GM23248 (cell line): Measurements from ENCODE around the gene SLC2A5. TPM values are rescaled to one million over a fixed set of nuclear protein-coding genes. Genes with fewer than 3 reads are reported as not detected.

Experiments
- DNase-seq: peaks from one replicate; pipeline ENCODE4 v3.0.0-alpha.2; 2015
- H2AFZ ChIP-seq: fragments of 200-600 bp; sonication (generic); 2 replicates; pipeline ENCODE4 v1.6.1; 2016; ENCODE audit warnings: antibody characterized with exemption
- H3F3A ChIP-seq: fragments of 200-600 bp; sonication (generic); 2 replicates; pipeline ENCODE4 v1.6.1; 2016; ENCODE audit warnings: mild to moderate bottlenecking, antibody characterized with exemption, mixed run types; ENCODE audit not compliant: insufficient read depth
- H3K27ac ChIP-seq: fragments of 200-600 bp; sonication (generic); 2 replicates; pipeline ENCODE4 v1.5.1; 2016; ENCODE audit warnings: mild to moderate bottlenecking
- H3K27me3 ChIP-seq: fragments of 200-600 bp; sonication (generic); replicated peaks from 2 replicates; pipeline ENCODE4 v1.6.1; 2016; ENCODE audit warnings: mild to moderate bottlenecking; ENCODE audit not compliant: insufficient read depth
- H3K36me3 ChIP-seq: fragments of 200-600 bp; sonication (generic); 2 replicates; pipeline ENCODE4 v1.6.1; 2016; ENCODE audit warnings: low read depth, mild to moderate bottlenecking
- H3K4me1 ChIP-seq: fragments of 200-600 bp; sonication (generic); 2 replicates; pipeline ENCODE4 v1.6.1; 2016; ENCODE audit warnings: mild to moderate bottlenecking; ENCODE audit not compliant: insufficient read depth
- H3K4me2 ChIP-seq: fragments of 200-600 bp; sonication (generic); one replicate; pipeline ENCODE4 v1.6.1; 2016; ENCODE audit warnings: mild to moderate bottlenecking; ENCODE audit not compliant: unreplicated experiment
- H3K4me3 ChIP-seq: fragments of 200-600 bp; sonication (generic); 2 replicates; pipeline ENCODE4 v1.5.1; 2016; ENCODE audit warnings: mild to moderate bottlenecking
- H3K79me2 ChIP-seq: fragments of 200-600 bp; sonication (generic); 2 replicates; pipeline ENCODE4 v1.6.1; 2016; ENCODE audit warnings: mild to moderate bottlenecking; ENCODE audit not compliant: insufficient read depth
- H3K9ac ChIP-seq: fragments of 200-600 bp; sonication (generic); 2 replicates; pipeline ENCODE4 v1.6.1; 2016; ENCODE audit warnings: mild to moderate bottlenecking
- H3K9me2 ChIP-seq: fragments of 200-600 bp; sonication (generic); 2 replicates; pipeline ENCODE4 v1.6.1; 2016; ENCODE audit warnings: mixed run types, mild to moderate bottlenecking, moderate library complexity; ENCODE audit not compliant: insufficient read depth
- H3K9me3 ChIP-seq: fragments of 200-600 bp; sonication (generic); one replicate; pipeline ENCODE4 v1.6.1; 2017; ENCODE audit warnings: low read depth
- H4K20me1 ChIP-seq: fragments of 200-600 bp; sonication (generic); 2 replicates; pipeline ENCODE4 v1.6.0; 2016; ENCODE audit not compliant: insufficient read depth
- EZH2 ChIP-seq: fragments of 200-600 bp; sonication (generic); IDR thresholded peaks from 2 replicates; pipeline ENCODE4 v1.6.1; 2018; ENCODE audit warnings: antibody characterized with exemption, mild to moderate bottlenecking; ENCODE audit not compliant: insufficient read depth, poor library complexity, severe bottlenecking
- EZH2phosphoT487 ChIP-seq: fragments of 200-600 bp; sonication (generic); IDR thresholded peaks from 2 replicates; pipeline ENCODE4 v1.6.1; 2018; ENCODE audit warnings: antibody characterized with exemption, moderate library complexity, mild to moderate bottlenecking, low read depth; ENCODE audit not compliant: insufficient read depth
- WGBS, 2 experiments: methylation state at CpG; one replicate each; pipeline ENCODE4 v1.1.6; 2015 to 2017; ENCODE audit warnings: low lambda C conversion rate in 2 of 2, low coverage in 1 of 2; ENCODE audit errors: missing lambda C conversion rate in 2 of 2; 5-methylcytosine and 5-hydroxymethylcytosine counted together
- in situ Hi-C: fragments of 300-500 bp; cut with MboI; formaldehyde crosslinking; loops from 2 replicates; pipeline ENCODE4 v1.15.0; 2020
- polyA plus RNA-seq: library from polyadenylated mRNA; unstranded; fragments of >200 nt; fragmentation: Nextera tagmentation; extraction: Ambion mirVana; gene quantifications from 2 replicates; pipeline ENCODE4 v1.2.1, GENCODE V29; 2016
- total RNA-seq: library from RNA; depleted of rRNA; stranded (reverse); fragments of >200 nt; shearing (Covaris generic); gene quantifications from 2 replicates; pipeline ENCODE4 v1.2.3, GENCODE V29; 2014

Gene SLC2A5
- total and polyA plus RNA-seq, 2 experiments from 2014 or later, result 0.29 to 0.54 TPM

DNA sequence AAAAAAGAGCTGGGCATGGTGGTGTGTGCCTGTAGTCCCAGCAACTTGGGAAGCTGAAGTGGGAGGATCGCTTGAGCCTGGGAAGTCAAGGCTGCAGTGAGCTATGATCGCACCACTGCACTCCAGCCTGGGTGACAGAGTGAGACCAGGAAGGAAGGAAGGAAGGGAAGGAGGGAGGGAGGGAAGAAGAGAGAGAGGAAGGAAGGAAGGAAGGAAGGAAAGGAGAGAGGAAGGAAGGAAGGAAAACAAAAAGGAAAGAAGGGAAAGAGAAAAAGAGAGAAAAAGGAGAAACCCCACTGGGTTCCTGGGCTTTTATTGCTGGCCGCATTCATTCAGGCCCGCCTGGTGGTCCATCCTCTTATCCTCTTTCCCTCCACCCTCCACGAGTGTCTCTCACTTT, 53.0 kb downstream of the SLC2A5 start:
- Histone ChIP-seq H3K79me2 (no peaks in the 10 kb centered on the region), H3F3A (no peaks in the 10 kb centered on the region), H3K4me3 (no peak overlapping the region), H3K9me3 (no peaks in the 10 kb centered on the region), H3K9me2 (no peaks in the 10 kb centered on the region), H4K20me1 (no peaks in the 10 kb centered on the region), H2AFZ (no peak overlapping the region), H3K27me3 (0 out of 2 replicates have a peak, but pooled peaks cover 3% of the 10 kb centered on the region), H3K9ac (no peak overlapping the region), H3K36me3 (no peaks in the 10 kb centered on the region), H3K4me2 (no peak overlapping the region), H3K4me1 (no peaks in the 10 kb centered on the region), H3K27ac (no peak overlapping the region)
- DNase-seq, result no peak
- in situ Hi-C loops, result no loop called here
- TF ChIP-seq EZH2 (no peak), EZH2phosphoT487 (no peak)
- WGBS, 2 experiments, result 74 to 77% methylated on average over 5 of the region's 5 CpGs

DNA sequence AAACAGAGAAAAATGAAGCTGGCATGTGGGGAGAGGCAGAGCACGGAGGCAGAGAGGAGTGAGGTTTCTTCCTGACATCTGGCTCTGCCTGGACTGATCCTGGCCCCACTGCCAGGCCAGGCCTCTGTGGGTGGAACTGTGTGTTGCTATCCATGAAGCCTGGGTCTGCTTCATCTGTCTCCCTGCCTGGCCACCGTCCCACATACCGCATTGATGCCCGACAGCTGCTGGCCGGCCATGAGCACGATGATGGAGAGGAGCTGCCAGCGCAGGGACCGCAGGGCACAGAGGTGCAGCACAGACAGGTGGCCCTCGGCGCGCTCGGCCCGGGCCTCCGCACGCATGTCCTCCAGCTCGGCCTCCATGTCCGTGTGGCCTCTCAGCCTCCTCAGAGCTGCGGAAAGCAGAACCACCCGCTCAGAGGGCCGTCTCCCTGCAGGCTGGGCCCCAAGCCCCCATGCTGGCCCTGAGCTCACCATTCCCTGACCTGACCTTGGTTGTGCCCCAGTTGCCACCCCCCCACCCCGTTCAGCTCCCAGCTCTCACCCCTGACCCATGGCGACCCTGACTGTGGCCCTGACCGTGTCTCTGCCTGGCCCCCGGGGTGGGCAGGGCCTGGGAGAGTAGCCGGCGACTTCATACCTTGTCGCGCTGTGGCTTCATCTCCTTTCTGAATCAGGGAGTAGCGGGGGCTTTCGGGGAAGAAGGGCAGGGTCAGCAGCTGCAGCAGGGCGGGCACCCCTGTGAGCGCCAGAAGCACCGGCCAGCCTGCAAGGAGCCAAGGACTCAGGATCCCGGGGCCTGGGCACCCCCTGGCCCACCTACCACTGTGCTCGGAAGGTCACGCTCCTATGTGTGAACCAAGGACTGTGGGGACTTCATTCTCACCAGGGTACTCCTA, 54.7 kb downstream of the SLC2A5 start:
- Histone ChIP-seq H3K36me3 (no peaks in the 10 kb centered on the region), H4K20me1 (no peaks in the 10 kb centered on the region), H3K9me3 (no peaks in the 10 kb centered on the region), H3K79me2 (no peaks in the 10 kb centered on the region), H3K4me1 (no peaks in the 10 kb centered on the region), H3F3A (no peaks in the 10 kb centered on the region), H3K9ac (no peak overlapping the region), H2AFZ (no peak overlapping the region), H3K27me3 (0 out of 2 replicates have a peak, but pooled peaks cover 1% of the 10 kb centered on the region), H3K27ac (no peak overlapping the region), H3K4me3 (no peak overlapping the region), H3K9me2 (no peaks in the 10 kb centered on the region), H3K4me2 (no peak overlapping the region)
- 80 to 85% methylated on average over 30 to 34 of the region's 36 CpGs for WGBS, 2 experiments
- TF ChIP-seq EZH2, result no peak
- TF ChIP-seq EZH2phosphoT487, result no peak
- no peak for DNase-seq
- in situ Hi-C loops, result no loop called here

DNA sequence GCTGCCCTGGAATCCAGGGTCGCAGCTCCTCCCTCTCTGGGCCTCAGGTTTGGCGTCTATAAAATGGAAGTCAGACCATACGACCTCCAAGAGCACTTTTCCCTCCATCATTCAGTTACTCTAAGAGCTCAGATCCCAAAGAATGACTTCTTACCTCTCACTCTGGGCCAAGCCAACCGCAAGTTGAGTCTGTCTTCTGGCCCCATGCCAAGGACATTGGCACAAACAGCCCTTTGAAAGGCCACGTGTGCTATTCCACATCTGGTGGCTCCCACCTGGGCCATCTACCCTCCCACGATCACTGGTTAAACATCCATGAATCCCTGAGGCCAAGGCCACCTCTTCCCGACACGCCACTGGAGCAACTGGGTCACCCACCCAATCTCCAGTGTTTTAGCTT, 55.6 kb downstream of the SLC2A5 start:
- WGBS, 2 experiments, result 75 to 77% methylated on average over 8 of the region's 8 CpGs
- in situ Hi-C loops, result no loop called here
- no peak overlapping the region for H3K4me3 ChIP-seq
- no peaks in the 10 kb centered on the region for H3K27me3 ChIP-seq
- no peaks in the 10 kb centered on the region for H4K20me1 ChIP-seq
- DNase-seq, result no peak
- no peak for TF ChIP-seq EZH2phosphoT487
- no peak for TF ChIP-seq EZH2
- no peak overlapping the region for H3K4me2 ChIP-seq
- H3F3A ChIP-seq, result no peaks in the 10 kb centered on the region
- no peaks in the 10 kb centered on the region for H3K79me2 ChIP-seq
- no peak overlapping the region for H3K9ac ChIP-seq
- H2AFZ ChIP-seq, result no peak overlapping the region
- H3K9me3 ChIP-seq, result no peaks in the 10 kb centered on the region
- no peak overlapping the region for H3K27ac ChIP-seq
- H3K4me1 ChIP-seq, result no peaks in the 10 kb centered on the region
- no peaks in the 10 kb centered on the region for H3K9me2 ChIP-seq
- no peaks in the 10 kb centered on the region for H3K36me3 ChIP-seq

DNA sequence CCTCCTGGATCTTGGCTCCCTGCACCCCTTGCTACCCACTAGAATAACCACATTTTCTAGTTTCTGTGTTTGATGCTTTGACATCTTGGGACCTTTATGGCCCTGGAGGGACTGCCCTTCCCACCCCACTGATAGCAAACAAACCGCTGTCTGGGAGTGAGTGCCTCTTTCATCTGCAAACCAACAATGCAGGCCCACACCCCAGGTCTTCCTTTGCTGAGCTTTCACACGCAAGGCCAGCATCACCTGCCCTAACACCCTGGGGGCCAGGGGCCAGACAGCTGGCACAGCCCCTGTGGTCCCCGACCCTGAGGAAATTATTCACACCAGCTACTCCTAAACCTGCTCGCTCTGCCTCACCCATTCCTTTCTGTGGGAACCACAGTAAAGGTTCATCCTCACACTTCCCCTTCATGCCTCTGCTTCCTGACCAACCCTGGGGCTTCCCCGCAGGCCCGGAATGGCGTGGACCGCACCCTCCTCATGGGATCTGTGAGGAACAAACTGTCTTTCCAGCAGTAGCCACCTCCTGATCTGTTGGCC, 58.6 kb downstream of the SLC2A5 start:
- Histone ChIP-seq H3K9me2 (no peaks in the 10 kb centered on the region), H3K79me2 (no peaks in the 10 kb centered on the region), H3K27me3 (no peaks in the 10 kb centered on the region), H3K4me1 (no peaks in the 10 kb centered on the region), H3K9me3 (no peaks in the 10 kb centered on the region), H3K4me2 (no peak overlapping the region), H3K36me3 (no peaks in the 10 kb centered on the region), H3F3A (no peaks in the 10 kb centered on the region), H3K27ac (no peak overlapping the region), H2AFZ (no peak overlapping the region), H3K4me3 (no peak overlapping the region), H4K20me1 (no peaks in the 10 kb centered on the region), H3K9ac (no peak overlapping the region)
- TF ChIP-seq EZH2 (no peak), EZH2phosphoT487 (no peak)
- WGBS, 2 experiments, result 69 to 87% methylated on average over 8 of the region's 8 CpGs
- in situ Hi-C loops, result no loop called here
- DNase-seq, result no peak
